Measurements from ENCODE around the gene MT1X. TPM values are rescaled to one million over a fixed set of nuclear protein-coding genes. Genes with fewer than 3 reads are reported as not detected.
A peak's percentile ranks its signal among the peaks of the same experiment; 100 is the strongest.

Gene MT1X
- polyA plus RNA-seq (ENCODE audit: insufficient read length in 4 of 4) = 10 to 100 TPM; 19.0 to 59.2 (median 30.2) TPM

DNA sequence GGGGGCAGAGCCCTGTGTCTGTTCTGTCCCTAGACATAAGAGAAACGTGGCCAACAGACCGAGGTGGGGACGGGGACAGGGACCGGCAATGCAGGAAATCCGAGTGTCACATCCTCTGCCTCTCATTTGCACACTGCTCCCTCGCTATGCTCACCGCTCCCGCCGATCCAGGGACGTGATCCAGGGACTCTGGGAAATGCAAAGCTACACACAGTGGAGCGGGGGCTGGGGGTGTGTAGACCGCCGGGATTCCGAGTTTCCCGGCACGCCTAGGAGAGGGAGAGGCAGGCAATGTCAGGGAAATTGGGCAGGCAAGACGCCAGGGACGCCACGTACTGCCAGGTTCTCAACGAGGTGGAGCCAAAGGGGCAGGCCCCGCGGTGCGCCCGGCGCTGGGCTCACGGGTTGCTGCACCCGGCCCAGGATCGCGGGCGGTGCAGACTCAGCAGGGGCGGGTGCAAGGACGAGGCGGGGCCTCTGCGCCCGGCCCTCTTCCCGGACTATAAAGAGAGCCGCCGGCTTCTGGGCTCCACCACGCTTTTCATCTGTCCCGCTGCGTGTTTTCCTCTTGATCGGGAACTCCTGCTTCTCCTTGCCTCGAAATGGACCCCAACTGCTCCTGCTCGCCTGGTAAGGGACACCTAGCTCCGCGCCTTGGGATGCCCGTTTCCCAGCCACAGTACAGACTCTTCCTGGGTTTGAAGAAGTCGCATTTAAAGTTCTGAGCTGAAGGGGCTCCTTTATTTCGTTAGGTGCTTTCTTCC, at the start of gene MT1X:
Gene MT1X (plus strand): TSS at position 532 of the 764 bp plus-strand sequence. CDS start 71 bp downstream, at position 603.
- DNase-seq (ENCODE audit: low read depth in 4 of 4, low spot score in 3 of 4) = peak; percentile 65 to 79 (median 68)

DNA sequence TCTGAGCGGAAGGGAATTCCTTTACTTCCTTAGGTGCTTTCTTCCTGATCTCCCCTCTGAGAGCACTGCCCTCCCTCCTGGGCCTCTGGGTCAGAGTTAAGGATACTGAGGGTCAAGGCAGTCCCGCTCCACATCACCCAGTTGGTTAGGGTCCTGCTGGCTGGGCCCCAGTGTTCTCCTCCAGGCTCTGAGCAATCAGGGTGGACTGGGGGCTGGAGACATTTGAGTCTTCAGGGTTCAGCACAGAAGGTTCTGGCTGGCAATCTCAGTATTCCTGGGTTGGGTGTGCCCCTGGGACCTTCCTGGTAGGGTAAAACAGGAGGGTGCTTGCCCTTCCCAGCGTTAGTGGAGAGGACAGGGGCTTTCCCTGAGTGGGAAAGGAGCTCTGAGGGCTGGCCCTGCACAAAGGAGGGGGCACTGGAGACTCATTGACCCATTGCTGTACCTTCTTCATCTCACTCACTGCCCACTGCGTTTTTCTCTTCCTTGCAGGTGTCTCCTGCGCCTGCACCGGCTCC, 49.4 kb upstream of the MT1X start:
- DNase-seq (ENCODE audit: low read depth in 4 of 4, low spot score in 3 of 4) = no peak

DNA sequence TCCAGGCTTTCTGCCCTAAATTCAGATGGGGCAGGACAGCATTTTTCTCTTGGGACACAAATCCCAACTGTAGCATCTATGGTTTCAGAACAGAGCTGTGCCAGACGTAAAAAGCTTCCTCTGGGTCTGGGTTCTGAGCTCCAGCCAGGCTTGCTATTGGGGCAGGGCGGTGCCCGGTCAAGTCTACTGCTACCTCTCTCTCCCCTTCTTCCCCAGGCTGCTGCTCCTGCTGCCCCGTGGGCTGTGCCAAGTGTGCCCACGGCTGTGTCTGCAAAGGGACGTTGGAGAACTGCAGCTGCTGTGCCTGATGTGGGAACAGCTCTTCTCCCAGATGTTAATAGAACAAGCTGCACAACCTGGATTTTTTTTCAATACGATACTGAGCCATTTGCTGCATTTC, 48.7 kb upstream of the MT1X start:
- DNase-seq (ENCODE audit: low read depth in 4 of 4, low spot score in 3 of 4) = no peak

DNA sequence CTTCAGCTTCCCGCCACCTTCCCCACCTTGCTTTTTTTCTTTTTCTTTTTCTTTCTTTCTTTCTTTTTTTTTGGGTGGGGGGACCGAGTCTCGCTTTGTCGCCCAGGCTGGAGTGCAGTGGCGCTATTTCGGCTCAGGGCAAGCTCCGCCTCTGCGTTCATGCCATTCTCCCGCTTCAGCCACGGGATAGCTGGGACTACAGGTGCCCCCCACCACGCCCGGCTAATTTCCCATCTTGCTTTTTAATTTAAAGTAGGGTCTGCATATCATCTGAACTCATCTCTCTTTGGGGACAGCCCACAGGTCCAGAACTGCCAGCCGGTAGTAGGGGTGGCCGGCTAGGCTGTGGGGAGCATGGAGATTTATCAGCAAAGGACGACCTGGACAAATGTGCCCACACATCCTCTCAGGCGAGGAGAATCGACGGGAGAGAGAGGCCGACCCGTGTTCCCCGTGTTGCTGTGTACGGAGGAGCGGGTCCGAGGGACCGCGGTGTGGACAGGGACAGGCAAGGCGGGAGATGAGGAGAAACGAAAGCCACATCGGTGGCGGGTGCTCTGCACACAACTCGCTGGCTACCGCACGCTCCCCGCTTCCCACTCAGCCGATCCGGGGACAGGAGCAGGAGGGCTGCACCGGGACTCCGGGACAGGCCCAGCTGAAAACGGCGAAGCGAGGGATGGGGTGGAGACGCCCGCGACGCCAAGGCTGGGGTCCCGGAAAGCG, 47.4 kb upstream of the MT1X start:
- no peak for DNase-seq (ENCODE audit: low read depth in 4 of 4, low spot score in 3 of 4)

DNA sequence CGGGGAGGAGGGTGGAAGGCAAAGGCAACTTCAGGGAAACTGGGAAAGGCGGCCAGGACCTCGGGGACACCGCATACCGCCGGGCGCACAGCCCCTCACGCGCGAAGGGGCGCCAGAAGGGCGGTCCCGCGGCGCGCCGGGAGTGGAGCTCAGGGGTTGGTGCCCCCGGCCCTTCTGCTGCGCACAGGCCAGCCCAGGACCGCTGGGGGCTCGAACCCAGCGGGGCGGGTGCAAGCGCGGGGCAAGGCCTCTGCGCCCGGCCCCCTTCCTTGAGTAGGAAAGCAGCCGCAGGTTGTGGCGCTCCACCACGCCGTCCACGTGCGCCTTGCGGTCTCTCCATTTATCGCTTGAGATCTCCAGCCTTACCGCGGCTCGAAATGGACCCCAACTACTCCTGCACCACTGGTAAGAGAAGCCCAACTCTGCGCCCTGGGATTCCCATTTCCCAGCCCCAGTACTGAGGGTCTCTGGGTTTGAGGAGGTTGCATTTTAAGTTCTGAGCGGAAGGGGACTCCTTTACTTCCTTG, 46.8 kb upstream of the MT1X start:
- no peak for DNase-seq (ENCODE audit: low read depth in 4 of 4, low spot score in 3 of 4)

DNA sequence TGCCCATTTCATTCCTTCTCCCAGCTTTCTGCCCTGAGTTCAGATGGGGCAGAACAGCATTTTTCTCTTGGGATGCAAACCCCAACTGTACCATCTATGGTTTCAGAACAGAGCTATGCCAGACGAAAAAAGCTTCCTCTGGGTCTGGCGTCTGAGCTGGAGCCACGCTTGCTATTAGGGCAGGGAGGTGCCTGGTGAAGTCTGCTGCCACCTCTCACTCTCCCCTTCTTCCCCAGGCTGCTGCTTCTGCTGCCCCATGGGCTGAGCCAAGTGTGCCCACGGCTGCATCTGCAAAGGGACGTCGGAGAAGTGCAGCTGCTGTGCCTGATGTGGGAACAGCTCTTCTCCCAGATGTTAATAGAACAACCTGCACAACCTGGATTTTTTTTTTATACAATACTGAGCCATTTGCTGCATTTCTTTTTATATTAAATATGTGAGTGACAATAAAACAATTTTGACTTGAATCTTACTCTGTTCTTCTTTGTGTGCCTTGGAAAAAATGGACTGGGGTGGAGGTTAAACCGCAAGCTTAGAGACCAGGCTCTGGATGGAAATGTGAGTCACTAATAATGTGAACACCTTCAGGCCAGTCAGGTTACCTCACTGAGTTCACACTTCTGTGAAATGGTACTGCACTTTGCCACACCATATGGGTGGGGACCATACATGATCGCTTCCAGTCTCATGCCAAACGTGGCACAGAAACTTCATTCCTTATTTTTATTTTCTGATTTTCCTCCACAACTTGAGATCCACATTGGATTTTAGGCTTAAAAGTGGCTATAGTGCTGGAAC, 45.5 kb upstream of the MT1X start:
- DNase-seq (ENCODE audit: low read depth in 4 of 4, low spot score in 3 of 4) = no peak

DNA sequence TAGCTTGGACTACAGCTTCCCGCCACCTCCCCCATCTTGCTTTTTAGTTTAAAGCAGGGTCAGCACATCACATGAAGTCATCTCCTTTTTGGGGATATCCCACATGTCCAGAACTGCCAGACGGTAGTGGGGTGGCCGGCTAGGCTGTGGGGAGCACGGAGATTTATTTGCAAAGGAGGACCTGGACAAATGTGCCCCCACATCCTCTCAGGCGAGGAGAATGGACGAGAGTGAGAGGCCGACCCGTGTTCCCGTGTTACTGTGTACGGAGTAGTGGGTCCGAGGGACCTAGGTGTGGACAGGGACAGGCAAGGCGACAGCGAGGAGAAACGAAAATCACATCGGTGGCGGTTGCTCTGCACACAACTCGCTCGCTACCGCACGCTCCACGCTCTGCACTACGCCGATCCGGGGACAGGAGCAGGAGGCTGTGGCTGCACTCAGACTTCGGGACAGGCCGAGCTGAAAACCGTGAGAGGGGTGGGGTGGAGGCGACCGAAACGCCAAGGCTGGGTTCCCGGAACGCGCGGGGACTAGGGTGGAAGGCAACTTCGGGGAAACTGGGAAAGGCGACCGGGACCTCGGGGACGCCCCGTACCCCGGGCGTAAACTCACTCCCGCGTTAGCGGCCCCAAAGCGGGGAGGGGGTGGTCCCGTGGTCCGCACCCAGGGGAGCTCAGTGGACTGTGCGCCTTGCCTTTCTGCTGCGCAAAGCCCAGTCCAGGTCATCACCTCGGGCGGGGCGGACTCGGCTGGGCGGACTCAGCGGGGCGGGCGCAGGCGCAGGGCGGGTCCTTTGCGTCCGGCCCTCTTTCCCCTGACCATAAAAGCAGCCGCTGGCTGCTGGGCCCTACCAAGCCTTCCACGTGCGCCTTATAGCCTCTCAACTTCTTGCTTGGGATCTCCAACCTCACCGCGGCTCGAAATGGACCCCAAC, 44.2 kb upstream of the MT1X start, which contains the start of gene MT1A:
Gene MT1A (plus strand): TSS at position 853 of the 937 bp plus-strand sequence. CDS start 73 bp downstream, at position 926.
- no peak for DNase-seq (ENCODE audit: low read depth in 4 of 4, low spot score in 3 of 4)

DNA sequence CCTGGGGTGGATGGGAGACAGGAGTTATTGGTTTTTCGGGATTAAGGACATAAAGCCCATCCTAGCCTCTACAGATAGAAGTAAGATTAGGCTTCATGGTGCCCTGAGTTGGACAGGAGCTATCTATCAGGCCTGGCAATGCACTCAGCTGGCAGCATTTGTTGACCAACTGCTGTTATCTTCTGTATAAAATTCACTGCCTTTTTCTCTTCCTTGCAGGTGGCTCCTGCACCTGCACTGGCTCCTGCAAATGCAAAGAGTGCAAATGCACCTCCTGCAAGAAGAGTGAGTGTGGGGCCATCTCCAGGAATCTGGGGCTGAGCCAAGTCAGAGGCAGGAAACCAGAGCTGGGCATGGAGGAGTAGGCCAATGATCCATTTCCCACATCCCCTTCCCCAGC, 43.2 kb upstream of the MT1X start:
- no peak for DNase-seq (ENCODE audit: low read depth in 4 of 4, low spot score in 3 of 4)

DNA sequence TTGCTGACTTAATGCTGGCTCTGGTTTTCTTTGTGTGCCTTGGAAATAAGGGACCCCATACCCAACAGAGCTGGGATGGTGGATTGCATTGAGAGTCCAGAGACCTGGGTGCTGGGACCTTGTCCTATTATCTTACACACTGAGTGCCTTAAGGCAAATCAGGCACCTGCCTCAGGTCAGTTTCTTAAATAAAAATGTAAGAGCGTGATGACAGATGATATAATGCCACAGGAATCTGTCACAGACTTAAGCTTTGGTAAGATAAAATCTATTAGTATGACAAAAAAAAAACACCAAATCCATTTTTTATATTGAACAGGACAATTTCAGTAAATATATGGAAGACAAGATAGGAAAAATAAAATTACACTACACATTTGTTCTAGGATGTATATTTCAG, 42.2 kb upstream of the MT1X start:
- no peak for DNase-seq (ENCODE audit: low read depth in 4 of 4, low spot score in 3 of 4)

DNA sequence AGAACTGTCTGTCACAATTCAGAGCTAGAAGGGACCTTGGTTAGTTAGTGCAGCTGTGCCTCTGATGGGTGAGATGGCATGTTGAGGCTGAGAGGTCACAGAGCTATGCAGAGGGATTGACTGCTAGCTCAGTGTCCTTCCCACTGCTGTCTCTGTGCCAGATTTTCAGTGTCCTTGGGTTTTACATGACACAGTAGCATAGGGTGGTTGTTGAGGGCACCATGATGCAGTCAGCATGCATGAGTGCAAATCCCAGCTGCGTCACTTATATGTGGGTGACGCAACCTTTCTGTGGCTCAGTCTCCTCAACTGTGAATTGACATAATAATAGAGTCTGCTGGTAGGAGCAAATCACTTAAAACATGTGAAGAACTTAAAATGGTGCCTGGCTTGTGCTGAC, 41.1 kb upstream of the MT1X start:
- DNase-seq (ENCODE audit: low read depth in 4 of 4, low spot score in 3 of 4) = no peak

DNA sequence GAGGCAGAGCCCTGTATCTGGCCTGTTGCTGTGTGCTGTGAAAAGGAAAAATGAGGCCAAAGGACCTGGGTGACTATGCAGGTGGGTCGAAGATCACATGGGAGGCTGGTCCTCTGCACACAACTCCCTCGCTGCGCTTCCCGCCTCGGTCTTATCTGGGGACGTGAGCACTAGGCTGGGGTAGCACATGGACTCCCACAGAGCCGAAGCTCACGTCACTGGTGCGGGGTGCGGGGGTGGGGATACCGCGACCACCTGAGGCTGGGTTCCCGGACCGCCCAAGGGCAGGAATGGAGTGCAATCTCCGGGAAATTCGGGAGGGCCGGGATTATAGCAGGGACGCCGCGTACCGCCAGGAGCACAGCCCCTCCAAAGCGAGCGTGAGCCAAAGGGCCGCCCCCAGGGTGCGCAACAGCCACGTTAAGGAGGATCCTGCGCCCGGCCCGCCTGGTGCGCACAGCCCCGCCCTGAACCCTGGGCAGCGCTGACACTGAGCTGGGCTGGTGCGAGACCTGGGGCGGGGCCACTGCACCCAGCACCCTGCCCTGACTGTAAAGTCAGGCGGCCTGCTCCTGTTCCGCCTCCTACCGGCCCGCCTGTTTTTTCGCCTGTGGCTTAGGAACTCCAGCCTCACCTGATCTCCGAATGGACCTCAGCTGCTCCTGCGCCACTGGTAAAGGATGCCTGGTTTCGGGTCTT, 39.0 kb upstream of the MT1X start:
- DNase-seq (ENCODE audit: low read depth in 4 of 4, low spot score in 3 of 4) = no peak

DNA sequence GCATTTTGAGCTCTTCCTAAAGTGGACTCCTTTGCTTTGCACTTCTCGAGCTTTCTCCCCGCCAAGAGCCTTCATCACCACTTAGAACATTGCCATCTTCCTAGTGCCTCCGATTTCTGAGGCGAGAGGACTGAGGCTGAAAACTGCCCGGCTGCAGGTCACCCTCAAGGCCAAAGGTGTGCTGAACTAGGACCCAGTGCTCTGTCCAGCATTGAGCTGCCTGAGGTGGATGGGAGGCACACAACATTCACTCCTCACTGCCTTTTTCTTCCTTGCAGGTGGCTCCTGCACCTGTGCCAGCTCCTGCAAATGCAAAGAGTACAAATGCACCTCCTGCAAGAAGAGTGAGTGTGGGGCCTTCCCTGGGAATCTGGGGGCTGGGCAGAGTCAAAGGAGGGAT, 38.4 kb upstream of the MT1X start:
- no peak for DNase-seq (ENCODE audit: low read depth in 4 of 4, low spot score in 3 of 4)

DNA sequence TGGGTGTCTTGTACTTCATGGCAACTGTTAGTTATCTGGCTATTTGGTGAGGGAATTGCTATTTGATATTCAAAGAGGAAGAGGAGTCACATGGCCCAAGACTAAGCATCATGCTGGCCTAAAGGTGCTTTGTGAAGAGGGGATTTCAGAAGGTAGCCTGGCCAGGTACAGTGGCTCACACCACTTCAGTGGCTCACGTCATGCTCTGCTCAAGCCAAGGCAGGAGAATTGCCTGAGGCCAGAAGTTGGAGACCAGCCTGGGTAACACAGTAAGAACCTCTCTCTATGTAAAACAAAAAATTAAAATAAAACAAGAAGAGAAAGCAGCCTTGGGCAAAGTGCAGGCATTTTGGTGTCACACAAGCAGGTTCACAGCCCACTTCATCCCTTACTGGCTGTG, 37.0 kb upstream of the MT1X start:
- no peak for DNase-seq (ENCODE audit: low read depth in 4 of 4, low spot score in 3 of 4)

DNA sequence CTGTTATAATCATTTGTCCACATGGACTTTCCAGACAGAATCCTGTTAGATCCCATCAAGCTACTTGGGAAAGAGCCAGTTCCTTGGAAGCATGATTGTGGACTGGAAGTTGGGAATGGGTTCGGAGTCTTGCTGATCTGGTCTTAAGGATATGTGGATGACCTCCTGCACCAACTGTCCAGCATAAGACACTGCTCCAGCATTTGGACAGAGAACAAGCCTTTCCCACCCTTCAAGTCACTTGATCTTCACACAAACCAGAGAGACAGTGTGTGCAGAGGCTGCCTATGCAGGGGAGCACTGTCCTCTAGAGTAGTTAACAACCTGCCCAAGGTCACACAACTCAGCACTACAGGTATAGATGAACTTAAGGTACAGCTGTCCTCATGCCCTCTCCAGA, 36.4 kb upstream of the MT1X start:
- no peak for DNase-seq (ENCODE audit: low read depth in 4 of 4, low spot score in 3 of 4)

DNA sequence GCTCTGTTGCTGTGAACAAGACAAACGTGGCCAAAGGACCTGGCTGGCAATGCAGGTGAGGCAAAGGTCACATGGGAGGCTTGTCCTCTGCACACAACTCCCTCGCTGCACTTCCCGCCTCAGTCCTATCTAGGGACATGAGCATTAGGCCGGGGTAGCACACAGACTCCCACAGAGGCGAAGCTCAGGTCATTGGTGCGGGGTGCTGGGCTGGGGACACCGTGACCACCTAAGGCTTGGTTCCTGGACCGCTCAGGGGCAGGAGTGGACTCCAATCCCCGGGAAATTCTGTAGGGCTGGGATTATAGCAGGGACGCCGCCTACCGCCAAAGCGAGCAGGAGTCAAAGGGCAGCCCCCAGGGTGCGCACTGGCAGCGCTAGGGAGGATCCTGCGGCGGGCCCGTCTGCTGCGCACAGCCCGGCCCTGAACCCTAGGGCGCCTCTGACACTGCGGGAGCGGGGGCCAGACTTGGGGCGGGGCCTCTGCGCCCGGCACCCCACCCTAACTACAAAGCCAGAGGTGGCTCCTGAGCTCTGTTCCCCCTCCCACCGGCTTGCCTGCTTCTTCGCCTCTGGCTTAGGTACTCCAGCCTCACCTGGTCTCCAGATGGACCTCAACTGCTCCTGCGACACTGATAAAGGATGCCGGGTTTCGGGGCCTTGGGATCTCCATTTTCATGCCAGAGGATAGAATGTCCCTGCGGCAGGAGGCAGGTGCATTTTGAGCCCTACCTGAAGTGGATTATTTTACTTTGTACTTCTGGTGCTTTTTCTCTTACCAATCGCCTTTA, 34.4 kb upstream of the MT1X start:
- DNase-seq (ENCODE audit: low read depth in 4 of 4, low spot score in 3 of 4) = no peak

DNA sequence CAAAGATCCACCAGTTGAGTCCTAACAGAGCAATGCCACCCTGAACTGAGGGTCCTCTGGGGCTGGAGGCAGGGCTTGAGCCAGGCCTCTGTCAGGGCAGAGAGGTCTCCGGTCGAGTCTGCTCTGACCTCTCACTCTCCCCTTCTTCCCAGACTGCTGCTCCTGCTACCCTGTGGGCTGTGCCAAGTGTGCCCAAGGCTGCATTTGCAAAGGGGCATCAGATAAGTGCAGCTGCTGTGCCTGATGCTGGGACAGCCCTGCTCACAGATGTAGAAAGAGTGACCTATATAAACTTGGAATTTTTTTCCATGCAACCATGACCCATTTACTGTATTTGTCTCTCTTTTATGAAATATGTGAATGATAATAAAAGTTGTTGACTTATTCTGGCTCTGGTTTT, 33.0 kb upstream of the MT1X start:
- DNase-seq (ENCODE audit: low read depth in 4 of 4, low spot score in 3 of 4) = no peak

DNA sequence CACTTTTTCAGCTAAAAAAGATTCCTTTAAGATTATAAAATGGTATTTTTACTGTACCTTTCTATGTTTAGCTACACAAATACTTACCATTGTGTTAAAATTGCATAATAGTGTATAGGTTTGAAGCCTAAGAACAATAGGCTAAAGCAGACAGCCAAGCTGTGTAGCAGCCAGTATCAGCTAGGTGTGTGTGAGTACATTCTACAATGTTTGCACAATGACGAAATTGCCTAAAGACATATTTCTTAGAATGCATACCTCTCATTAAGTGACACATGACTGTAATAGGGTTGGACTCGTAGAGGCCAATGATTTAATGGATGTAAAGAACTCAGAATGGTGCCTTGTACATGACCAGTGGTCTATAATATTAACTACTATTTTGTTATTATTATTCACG, 32.5 kb upstream of the MT1X start:
- no peak for DNase-seq (ENCODE audit: low read depth in 4 of 4, low spot score in 3 of 4)

DNA sequence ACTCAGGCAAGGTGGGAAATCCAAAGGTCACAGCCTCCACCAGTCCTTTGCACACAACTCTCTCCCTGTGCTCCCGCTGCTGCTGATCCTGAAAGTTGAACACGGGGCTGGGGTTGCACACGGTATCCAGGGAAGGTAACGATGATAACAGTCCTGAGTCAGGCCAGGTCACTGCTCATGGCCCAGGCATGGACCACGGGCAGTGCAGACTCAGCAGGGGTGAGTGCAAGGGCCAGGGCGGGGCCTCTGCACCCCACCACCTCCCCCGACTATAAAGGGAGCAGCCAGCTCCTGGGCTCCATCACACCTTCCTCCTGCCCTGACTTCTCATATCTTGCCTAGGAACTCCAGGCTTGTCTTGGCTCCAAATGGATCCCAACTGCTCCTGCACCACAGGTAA, 30.7 kb upstream of the MT1X start, which contains the start of gene MT1B:
Gene MT1B (plus strand): TSS at position 301 of the 400 bp plus-strand sequence. CDS start 68 bp downstream, at position 369.
- no peak for DNase-seq (ENCODE audit: low read depth in 4 of 4, low spot score in 3 of 4)
